Mucosa of rectum (tissue), 2 donors: Measurements from ENCODE around the gene MACF1.
"Not testable (repeated sequence)": the region's sequence is repeated elsewhere in the genome, so short reads cannot be mapped to it uniquely, and the experiment has no call there.

Experiments
- H3K27ac ChIP-seq, 2 donors: one replicate each; pipeline ENCODE4 v1.7.0; 2013; ENCODE audit warnings: inconsistent platforms in 2 of 2, low read depth in 2 of 2, low read length in 2 of 2
- H3K27me3 ChIP-seq, 2 donors: one replicate each; pipeline ENCODE4 v1.7.0; 2013; ENCODE audit warnings: low read length in 2 of 2; ENCODE audit not compliant: control insufficient read depth in 2 of 2, insufficient read depth in 2 of 2
- H3K36me3 ChIP-seq, 2 donors: one replicate each; pipeline ENCODE4 v1.7.0; 2013; ENCODE audit warnings: low read length in 2 of 2; ENCODE audit not compliant: control insufficient read depth in 2 of 2, insufficient read depth in 2 of 2
- H3K4me1 ChIP-seq, 2 donors: one replicate each; pipeline ENCODE4 v1.7.0; 2013; ENCODE audit warnings: low read length in 2 of 2, mild to moderate bottlenecking in 1 of 2; ENCODE audit not compliant: control insufficient read depth in 2 of 2, insufficient read depth in 2 of 2
- H3K4me3 ChIP-seq, 2 donors: one replicate each; pipeline ENCODE4 v1.7.0; 2013; ENCODE audit warnings: low read length in 2 of 2
- H3K9ac ChIP-seq, 2 donors: one replicate each; pipeline ENCODE4 v1.7.0; 2013; ENCODE audit warnings: low read length in 2 of 2, low read depth in 1 of 2, mild to moderate bottlenecking in 1 of 2
- H3K9me3 ChIP-seq, 2 donors: one replicate each; pipeline ENCODE4 v1.7.0; 2013; ENCODE audit warnings: low read length in 2 of 2; ENCODE audit not compliant: control insufficient read depth in 2 of 2
- donor health status: healthy.
- donor health status: Normal muscosa, but diverticular disease.

MACF1 gene

GRCh38 chr1:39511477-39511876 is 307.0 kb downstream of the MACF1 start:
- H3K9ac ChIP-seq, H3K4me1 ChIP-seq, H3K4me3 ChIP-seq, H3K9me3 ChIP-seq, H3K27me3 ChIP-seq, H3K36me3 ChIP-seq, H3K27ac ChIP-seq: not testable (repeated sequence)

DNA sequence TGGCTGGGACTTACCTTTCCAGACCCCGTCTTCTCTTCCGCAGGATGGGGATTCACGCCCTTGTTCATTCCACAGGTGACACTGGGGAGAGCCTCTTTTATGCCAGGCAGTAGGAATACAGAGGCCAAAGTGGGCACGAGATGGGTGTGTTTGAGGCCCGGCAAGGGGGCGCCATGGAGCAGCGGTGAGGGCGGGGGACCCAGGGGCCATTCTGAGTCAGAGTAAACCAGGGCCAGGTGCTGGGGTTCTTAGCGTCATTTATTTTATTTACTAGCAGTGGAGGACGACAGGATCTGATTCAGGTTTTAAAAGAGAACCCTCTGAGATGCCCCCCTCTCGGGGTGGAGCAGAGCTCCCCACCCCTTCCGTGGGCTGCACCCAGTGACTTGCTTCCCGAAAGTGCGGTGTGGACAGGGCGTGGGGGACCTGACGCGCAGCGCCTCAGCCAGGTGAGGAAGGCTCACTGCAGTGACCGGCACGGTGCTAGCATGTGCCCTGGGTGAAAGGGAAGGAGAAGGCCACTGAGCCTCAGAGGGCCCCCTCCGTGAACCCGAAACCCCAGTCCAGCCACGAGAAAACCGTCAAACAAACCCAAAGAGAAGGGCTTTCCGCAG is 307.8 kb downstream of the MACF1 start:
- not testable (repeated sequence) for H3K36me3 ChIP-seq, H3K27ac ChIP-seq

DNA sequence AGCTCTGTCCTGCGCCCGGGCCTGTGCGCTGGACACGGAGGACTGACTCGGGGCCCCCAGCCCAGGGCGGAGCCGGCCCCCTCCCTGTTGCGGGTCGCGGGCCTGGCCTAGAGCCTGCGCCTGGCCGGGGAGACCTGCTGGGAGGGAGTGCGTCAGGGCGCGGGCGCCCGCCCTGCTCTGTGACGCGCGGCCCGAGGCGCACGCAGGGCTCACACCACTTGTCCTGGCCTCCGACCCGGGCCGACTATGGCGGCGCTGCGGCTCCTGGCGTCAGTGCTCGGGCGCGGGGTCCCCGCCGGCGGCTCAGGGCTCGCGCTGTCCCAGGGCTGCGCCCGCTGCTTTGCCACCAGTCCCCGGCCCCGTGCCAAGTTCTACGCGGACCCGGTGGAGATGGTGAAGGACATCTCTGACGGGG is 310.2 kb downstream of the MACF1 start:
- not testable (repeated sequence) for H3K9me3 ChIP-seq, H3K4me3 ChIP-seq, H3K27me3 ChIP-seq, H3K27ac ChIP-seq, H3K4me1 ChIP-seq, H3K36me3 ChIP-seq, H3K9ac ChIP-seq

More for the DNA sequence above, 307.8 kb downstream of the MACF1 start:
- H3K27me3 ChIP-seq, H3K9me3 ChIP-seq, H3K4me3 ChIP-seq, H3K9ac ChIP-seq, H3K4me1 ChIP-seq: not testable (repeated sequence)

DNA sequence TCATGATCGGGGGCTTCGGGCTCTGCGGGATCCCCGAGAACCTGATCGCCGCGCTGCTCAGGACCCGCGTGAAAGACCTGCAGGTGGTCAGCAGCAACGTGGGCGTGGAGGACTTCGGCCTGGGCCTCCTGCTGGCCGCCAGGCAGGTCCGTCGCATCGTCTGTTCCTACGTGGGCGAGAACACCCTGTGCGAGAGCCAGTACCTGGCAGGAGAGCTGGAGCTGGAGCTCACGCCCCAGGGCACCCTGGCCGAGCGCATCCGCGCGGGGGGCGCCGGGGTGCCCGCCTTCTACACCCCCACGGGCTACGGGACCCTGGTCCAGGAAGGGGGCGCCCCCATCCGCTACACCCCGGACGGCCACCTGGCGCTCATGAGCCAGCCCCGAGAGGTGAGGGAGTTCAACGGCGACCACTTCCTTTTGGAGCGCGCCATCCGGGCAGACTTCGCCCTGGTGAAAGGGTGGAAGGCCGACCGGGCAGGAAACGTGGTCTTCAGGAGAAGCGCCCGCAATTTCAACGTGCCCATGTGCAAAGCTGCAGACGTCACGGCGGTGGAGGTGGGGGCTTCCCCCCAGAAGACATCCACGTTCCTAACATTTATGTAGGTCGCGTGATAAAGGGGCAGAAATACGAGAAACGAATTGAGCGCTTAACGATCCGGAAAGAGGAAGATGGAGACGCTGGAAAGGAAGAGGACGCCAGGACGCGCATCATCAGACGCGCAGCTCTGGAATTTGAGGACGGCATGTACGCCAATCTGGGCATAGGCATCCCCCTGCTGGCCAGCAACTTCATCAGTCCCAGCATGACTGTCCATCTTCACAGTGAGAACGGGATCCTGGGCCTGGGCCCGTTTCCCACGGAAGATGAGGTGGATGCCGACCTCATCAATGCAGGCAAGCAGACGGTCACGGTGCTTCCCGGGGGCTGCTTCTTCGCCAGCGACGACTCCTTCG is 310.9 kb downstream of the MACF1 start:
- H3K4me1 ChIP-seq, H3K27ac ChIP-seq, H3K36me3 ChIP-seq, H3K9me3 ChIP-seq, H3K27me3 ChIP-seq, H3K9ac ChIP-seq: not testable (repeated sequence)
- peak overlapping the region in 1 of 2 donors; percentile 30 for H3K4me3 ChIP-seq

GRCh38 chr1:39516841-39517240 is 312.3 kb downstream of the MACF1 start:
- H3K27ac ChIP-seq, H3K4me3 ChIP-seq, H3K9me3 ChIP-seq, H3K4me1 ChIP-seq, H3K9ac ChIP-seq, H3K27me3 ChIP-seq, H3K36me3 ChIP-seq: not testable (repeated sequence)

DNA sequence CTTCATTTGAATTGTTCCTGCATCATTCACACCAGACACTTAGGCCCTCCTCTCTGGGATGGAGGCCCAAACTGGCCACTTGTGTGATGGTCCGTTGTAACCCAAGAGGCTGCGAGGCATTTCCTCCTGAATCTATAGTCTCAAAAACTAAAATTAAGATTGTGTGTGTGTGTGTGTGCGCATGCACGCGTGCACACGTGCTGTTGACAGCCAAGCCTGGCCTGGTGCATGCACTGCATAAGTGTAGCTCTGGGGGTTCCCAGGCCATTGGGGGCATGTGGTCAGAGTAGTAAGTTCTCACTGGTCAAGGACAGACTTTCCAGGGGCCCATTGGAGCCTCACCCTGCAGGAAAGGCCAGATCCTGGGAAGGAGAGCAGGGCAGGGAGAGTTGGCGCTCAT is 313.4 kb downstream of the MACF1 start:
- H3K4me3 ChIP-seq, H3K27ac ChIP-seq, H3K4me1 ChIP-seq, H3K9me3 ChIP-seq, H3K36me3 ChIP-seq, H3K27me3 ChIP-seq, H3K9ac ChIP-seq: not testable (repeated sequence)

GRCh38 chr1:39519376-39519775 is 314.9 kb downstream of the MACF1 start:
- not testable (repeated sequence) for H3K4me1 ChIP-seq, H3K36me3 ChIP-seq, H3K27ac ChIP-seq, H3K27me3 ChIP-seq, H3K4me3 ChIP-seq, H3K9ac ChIP-seq, H3K9me3 ChIP-seq

DNA sequence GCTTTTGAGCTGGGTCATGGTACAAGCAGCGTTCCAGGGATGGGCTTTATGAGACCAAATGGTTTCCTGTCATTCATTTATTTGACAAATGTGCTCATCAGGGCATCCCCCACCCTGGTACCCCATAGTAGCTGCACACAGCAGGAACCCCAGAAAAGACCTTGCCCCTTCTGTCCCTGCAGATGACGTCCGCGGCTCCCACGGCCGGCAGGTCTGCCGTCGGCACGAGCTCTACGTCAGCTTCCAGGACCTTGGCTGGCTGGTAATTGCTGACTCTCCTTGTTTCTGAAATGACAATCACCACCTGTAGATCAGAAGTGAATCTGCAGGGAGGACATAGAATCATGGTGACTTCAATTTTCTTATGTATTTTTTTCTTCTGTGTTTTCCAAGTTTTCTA is 317.7 kb downstream of the MACF1 start:
- H3K27me3 ChIP-seq, H3K4me3 ChIP-seq: not testable (repeated sequence)
- H3K4me1 ChIP-seq: peaks cover 5 to 12% of the 10 kb centered on the region in 2 donors

GRCh38 chr1:39522661-39523567 is 318.4 kb downstream of the MACF1 start:
- Histone ChIP-seq H3K4me3 (no peak overlapping the region), H3K36me3 (peaks cover 0 to 4% of the 10 kb centered on the region in 2 donors), H3K4me1 (peaks cover 11 to 12% of the 10 kb centered on the region in 2 donors), H3K27me3 (no peaks in the 10 kb centered on the region), H3K9me3 (no peaks in the 10 kb centered on the region), H3K27ac (no peak overlapping the region), H3K9ac (no peak overlapping the region)

More for the DNA sequence above, 317.7 kb downstream of the MACF1 start:
- H3K36me3 ChIP-seq, H3K9me3 ChIP-seq, H3K9ac ChIP-seq, H3K27ac ChIP-seq: not testable (repeated sequence)

- Histone ChIP-seq H3K4me1 (peaks cover 11 to 12% of the 10 kb centered on the region in 2 donors), H3K27ac (no peak overlapping the region), H3K4me3 (no peak overlapping the region), H3K9ac (no peak overlapping the region), H3K36me3 (peaks cover 0 to 12% of the 10 kb centered on the region in 2 donors), H3K27me3 (no peaks in the 10 kb centered on the region), H3K9me3 (no peaks in the 10 kb centered on the region)
Measured at GRCh38 chr1:39524171-39524570, 319.7 kb downstream of the MACF1 start.
